ENCODE results near the gene THEMIS. TPM values are rescaled to one million over a fixed set of nuclear protein-coding genes. Genes with fewer than 3 reads are reported as not detected.

THEMIS gene, protein sequence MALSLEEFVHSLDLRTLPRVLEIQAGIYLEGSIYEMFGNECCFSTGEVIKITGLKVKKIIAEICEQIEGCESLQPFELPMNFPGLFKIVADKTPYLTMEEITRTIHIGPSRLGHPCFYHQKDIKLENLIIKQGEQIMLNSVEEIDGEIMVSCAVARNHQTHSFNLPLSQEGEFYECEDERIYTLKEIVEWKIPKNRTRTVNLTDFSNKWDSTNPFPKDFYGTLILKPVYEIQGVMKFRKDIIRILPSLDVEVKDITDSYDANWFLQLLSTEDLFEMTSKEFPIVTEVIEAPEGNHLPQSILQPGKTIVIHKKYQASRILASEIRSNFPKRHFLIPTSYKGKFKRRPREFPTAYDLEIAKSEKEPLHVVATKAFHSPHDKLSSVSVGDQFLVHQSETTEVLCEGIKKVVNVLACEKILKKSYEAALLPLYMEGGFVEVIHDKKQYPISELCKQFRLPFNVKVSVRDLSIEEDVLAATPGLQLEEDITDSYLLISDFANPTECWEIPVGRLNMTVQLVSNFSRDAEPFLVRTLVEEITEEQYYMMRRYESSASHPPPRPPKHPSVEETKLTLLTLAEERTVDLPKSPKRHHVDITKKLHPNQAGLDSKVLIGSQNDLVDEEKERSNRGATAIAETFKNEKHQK
- total RNA-seq (under 1 TPM; 0.06 to 0.10 TPM), polyA plus RNA-seq (ENCODE audit: insufficient read length in 2 of 2) (under 1 TPM in 1 of 2 donors, not detected in 1; 0.14 TPM)
- long read RNA-seq, donor 1, result 0 reads
- long read RNA-seq, donor 2, result 0 reads
- long read RNA-seq, donor 3, result 0 reads
- long read RNA-seq, donor 4, result 0 reads

DNA sequence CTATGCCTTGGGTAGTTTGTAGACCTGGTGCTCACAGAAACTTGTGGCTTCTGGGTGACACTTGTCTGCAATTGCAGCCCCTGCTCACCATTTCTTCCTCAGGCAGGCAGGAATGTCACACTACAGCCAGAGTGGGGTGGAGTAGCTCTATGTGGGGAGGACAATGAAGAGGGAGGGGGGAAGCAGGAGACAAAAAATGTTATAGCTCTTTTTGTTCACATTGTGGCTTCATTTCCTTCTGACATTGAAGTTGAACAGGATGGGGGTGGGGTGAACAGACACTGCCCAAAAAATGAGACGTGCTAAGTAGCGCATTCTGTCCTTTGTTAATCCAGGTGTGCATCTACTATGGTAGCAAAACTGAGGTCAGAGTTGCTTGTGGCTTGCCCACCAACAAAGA is at the start of gene THEMIS:
Gene THEMIS (minus strand): TSS at position 124 of the 400 bp plus-strand sequence. CDS start 126 bp downstream, outside the sequence.
- Histone ChIP-seq H3K27me3 (ENCODE audit: control insufficient read depth, insufficient read depth, low read length) (no peaks in the 10 kb centered on the region), H3K4me3 (ENCODE audit: low read depth, low read length) (no peak within 1 kb of the TSS), H3K9me3 (ENCODE audit: control insufficient read depth, insufficient read depth, low read length) (no peaks in the 10 kb centered on the region), H3K27ac (ENCODE audit: low read depth, low read length) (no peak within 1 kb of the TSS), H3K4me1 (ENCODE audit: control insufficient read depth, insufficient read depth, low read length) (no peaks in the 10 kb centered on the region), H3K36me3 (ENCODE audit: control insufficient read depth, insufficient read depth, low read length) (no peaks in the 10 kb centered on the region)
- DNase-seq (ENCODE audit: low read depth in 4 of 6, low spot score in 6 of 6), result no peak
- 82% methylated on average over 2 of the region's 2 CpGs for WGBS (ENCODE audit: insufficient coverage)

DNA sequence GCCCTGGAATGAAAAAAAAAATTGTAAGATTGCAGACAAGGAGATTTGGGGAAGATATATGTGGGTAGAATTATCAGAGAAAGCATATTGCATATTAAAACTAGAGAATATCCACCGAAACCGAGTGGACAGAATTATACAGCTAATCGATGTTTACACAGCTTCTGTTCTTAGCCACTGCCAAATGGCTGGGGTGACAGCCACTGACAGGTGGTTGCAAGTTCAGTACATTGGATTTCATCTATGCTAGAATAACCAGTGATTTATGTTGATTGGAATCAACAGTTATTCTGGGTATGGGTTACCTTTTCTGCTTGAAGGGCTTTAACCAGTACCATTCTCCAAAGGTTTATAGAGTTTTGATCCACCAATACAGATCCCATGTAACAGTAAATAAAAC is 48.4 kb upstream of the THEMIS start:
- Histone ChIP-seq H3K27me3 (ENCODE audit: control insufficient read depth, insufficient read depth, low read length) (no peaks in the 10 kb centered on the region), H3K36me3 (ENCODE audit: control insufficient read depth, insufficient read depth, low read length) (no peaks in the 10 kb centered on the region), H3K4me3 (ENCODE audit: low read depth, low read length) (no peak overlapping the region), H3K9me3 (ENCODE audit: control insufficient read depth, insufficient read depth, low read length) (peaks cover 2% of the 10 kb centered on the region), H3K27ac (ENCODE audit: low read depth, low read length) (no peak overlapping the region), H3K4me1 (ENCODE audit: control insufficient read depth, insufficient read depth, low read length) (no peaks in the 10 kb centered on the region)
- no peak for DNase-seq (ENCODE audit: low read depth in 4 of 6, low spot score in 6 of 6)
- no CpG with 5 or more reads among the region's 3 CpGs for WGBS (ENCODE audit: insufficient coverage)

DNA sequence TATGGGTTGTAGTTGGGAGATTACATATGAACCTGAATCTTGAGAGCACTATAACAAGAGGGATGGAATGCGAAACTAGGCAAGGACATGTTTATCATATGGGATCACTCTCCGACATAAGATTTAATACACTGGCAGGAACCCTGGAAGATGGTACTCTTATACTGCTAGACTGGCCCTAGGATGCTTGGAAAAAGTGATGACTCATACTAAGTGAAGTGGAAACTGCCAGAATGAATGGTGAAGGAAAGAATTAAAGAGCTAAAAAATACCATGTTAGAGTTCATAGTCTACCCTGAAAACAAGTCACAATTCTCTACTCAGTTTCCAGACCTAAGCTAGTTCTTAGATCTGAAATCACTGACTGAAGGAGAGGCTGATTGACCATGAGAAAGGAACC is 45.5 kb upstream of the THEMIS start:
- H3K9me3 ChIP-seq (ENCODE audit: control insufficient read depth, insufficient read depth, low read length), result peaks cover 2% of the 10 kb centered on the region
- H3K27ac ChIP-seq (ENCODE audit: low read depth, low read length), result no peak overlapping the region
- WGBS (ENCODE audit: insufficient coverage), result 100% methylated on average over 2 of the region's 2 CpGs
- no peak for DNase-seq (ENCODE audit: low read depth in 4 of 6, low spot score in 6 of 6)
- no peaks in the 10 kb centered on the region for H3K4me1 ChIP-seq (ENCODE audit: control insufficient read depth, insufficient read depth, low read length)
- H3K4me3 ChIP-seq (ENCODE audit: low read depth, low read length), result no peak overlapping the region
- H3K36me3 ChIP-seq (ENCODE audit: control insufficient read depth, insufficient read depth, low read length), result no peaks in the 10 kb centered on the region
- H3K27me3 ChIP-seq (ENCODE audit: control insufficient read depth, insufficient read depth, low read length), result no peaks in the 10 kb centered on the region

DNA sequence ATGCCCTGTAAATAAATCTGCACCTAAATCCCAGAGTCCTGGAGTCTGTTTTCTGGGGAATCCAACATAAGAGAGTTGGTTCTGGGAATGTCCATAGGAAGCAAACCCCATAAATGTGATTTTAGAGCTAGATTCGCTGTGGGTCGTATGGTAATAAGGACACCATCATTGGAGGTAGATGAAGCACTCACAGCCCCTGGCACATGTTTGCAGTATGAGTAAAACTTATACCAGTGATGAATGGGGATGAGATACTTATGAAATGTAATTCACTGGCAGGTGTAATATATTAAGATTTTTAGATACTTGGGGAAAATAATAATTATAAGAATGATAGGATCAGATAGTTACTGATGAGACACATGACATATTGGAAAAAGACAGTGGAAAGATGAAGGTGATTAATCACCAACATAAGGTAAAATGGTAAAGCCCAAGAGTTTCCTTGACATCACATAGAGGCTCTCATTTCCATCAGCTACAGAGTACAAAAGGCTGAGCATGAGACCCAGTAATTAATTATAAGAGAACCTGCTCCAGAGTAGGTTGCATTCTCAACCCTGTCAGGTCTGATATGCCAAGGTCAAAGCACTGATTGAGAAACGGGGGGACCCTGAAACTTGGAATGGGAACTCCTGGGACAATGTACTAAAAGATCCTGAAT is 44.7 kb upstream of the THEMIS start:
- WGBS (ENCODE audit: insufficient coverage), result 95% methylated on average over 3 of the region's 3 CpGs

DNA sequence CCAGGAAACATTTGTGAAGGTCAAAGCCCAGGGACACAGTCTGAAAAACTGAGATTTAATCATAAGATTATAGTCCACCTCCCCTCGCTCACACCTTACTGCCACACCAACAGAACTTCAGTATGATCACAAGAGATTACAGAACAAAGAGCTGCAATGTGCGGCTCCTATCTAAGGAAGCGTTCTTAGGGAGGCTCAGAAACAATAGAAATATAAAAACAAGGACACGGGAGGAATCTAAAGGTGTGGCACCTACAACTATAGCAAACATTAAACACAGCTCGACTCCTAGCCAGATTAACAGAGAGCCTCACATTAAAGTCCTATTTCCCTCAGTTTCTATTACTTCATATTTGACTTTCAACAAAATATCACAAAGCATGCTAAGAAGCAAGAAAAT is 40.4 kb upstream of the THEMIS start:
- WGBS (ENCODE audit: insufficient coverage), result 85% methylated on average over 3 of the region's 5 CpGs

More for the DNA sequence above, 44.7 kb upstream of the THEMIS start:
- Histone ChIP-seq H3K9me3 (ENCODE audit: control insufficient read depth, insufficient read depth, low read length) (peaks cover 2% of the 10 kb centered on the region), H3K36me3 (ENCODE audit: control insufficient read depth, insufficient read depth, low read length) (no peaks in the 10 kb centered on the region), H3K4me1 (ENCODE audit: control insufficient read depth, insufficient read depth, low read length) (no peaks in the 10 kb centered on the region), H3K27me3 (ENCODE audit: control insufficient read depth, insufficient read depth, low read length) (no peaks in the 10 kb centered on the region), H3K27ac (ENCODE audit: low read depth, low read length) (no peak overlapping the region), H3K4me3 (ENCODE audit: low read depth, low read length) (no peak overlapping the region)
- DNase-seq (ENCODE audit: low read depth in 4 of 6, low spot score in 6 of 6), result no peak

DNA sequence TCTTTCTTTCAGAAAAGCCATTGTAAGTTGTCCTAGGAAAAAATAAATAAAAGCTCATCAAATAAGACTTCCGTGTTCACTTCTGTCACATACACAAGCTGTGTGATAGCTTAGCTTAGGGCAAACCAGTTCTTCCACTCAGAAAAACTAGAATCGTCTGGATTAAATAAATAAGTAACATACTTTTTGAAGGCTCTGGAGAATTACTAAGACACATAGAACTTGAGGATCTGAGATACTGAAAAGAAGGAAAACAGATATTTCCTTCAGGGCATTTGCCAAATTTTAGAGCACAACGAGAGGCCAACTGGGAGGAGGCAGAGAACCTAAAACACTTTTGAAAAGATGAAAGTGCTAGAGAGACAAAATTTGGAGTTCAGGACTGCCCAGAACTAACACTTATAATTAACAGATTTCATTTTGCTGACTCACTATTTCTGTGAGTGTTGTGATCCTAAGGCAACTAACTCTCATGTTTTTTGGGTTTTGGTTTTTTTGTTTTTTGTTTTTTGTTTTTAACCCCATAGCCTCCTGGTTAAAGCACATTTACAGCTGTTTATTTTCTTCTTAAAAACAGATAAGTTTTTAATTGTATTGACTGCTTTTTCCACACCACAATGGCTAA is 38.7 kb upstream of the THEMIS start:
- H3K27ac ChIP-seq (ENCODE audit: low read depth, low read length), result no peak overlapping the region
- H3K4me3 ChIP-seq (ENCODE audit: low read depth, low read length), result no peak overlapping the region
- no peak for DNase-seq (ENCODE audit: low read depth in 4 of 6, low spot score in 6 of 6)
- WGBS (ENCODE audit: insufficient coverage), result no CpG with 5 or more reads among the region's 3 CpGs
- H3K27me3 ChIP-seq (ENCODE audit: control insufficient read depth, insufficient read depth, low read length), result no peaks in the 10 kb centered on the region
- no peaks in the 10 kb centered on the region for H3K9me3 ChIP-seq (ENCODE audit: control insufficient read depth, insufficient read depth, low read length)
- no peaks in the 10 kb centered on the region for H3K36me3 ChIP-seq (ENCODE audit: control insufficient read depth, insufficient read depth, low read length)
- no peaks in the 10 kb centered on the region for H3K4me1 ChIP-seq (ENCODE audit: control insufficient read depth, insufficient read depth, low read length)

More for the DNA sequence above, 40.4 kb upstream of the THEMIS start:
- H3K9me3 ChIP-seq (ENCODE audit: control insufficient read depth, insufficient read depth, low read length), result no peaks in the 10 kb centered on the region
- H3K27me3 ChIP-seq (ENCODE audit: control insufficient read depth, insufficient read depth, low read length), result no peaks in the 10 kb centered on the region
- H3K36me3 ChIP-seq (ENCODE audit: control insufficient read depth, insufficient read depth, low read length), result no peaks in the 10 kb centered on the region
- H3K27ac ChIP-seq (ENCODE audit: low read depth, low read length), result no peak overlapping the region
- no peak overlapping the region for H3K4me3 ChIP-seq (ENCODE audit: low read depth, low read length)
- H3K4me1 ChIP-seq (ENCODE audit: control insufficient read depth, insufficient read depth, low read length), result no peaks in the 10 kb centered on the region
- no peak for DNase-seq (ENCODE audit: low read depth in 4 of 6, low spot score in 6 of 6)

DNA sequence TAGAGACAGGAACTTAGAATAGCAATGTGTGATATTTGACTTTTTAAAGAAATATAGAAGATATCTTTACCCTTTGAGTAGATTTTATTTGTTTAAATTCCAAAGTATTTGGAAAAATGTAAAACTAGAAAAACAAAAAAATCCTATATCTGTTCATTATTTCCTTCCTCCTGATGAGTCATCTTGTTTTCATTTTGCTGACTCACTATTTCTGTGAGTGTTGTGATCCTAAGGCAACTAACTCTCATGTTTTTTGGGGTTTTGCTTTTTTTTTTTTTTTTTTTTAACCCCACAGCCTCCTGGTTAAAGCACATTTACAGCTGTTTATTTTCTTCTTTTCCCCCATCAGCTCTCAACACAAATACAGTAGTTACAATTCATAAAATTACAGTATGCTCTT is 37.8 kb upstream of the THEMIS start:
- H3K27ac ChIP-seq (ENCODE audit: low read depth, low read length), result no peak overlapping the region
- no peaks in the 10 kb centered on the region for H3K36me3 ChIP-seq (ENCODE audit: control insufficient read depth, insufficient read depth, low read length)
- H3K4me3 ChIP-seq (ENCODE audit: low read depth, low read length), result no peak overlapping the region
- no peaks in the 10 kb centered on the region for H3K27me3 ChIP-seq (ENCODE audit: control insufficient read depth, insufficient read depth, low read length)
- no peaks in the 10 kb centered on the region for H3K9me3 ChIP-seq (ENCODE audit: control insufficient read depth, insufficient read depth, low read length)
- DNase-seq (ENCODE audit: low read depth in 4 of 6, low spot score in 6 of 6), result no peak
- H3K4me1 ChIP-seq (ENCODE audit: control insufficient read depth, insufficient read depth, low read length), result no peaks in the 10 kb centered on the region

DNA sequence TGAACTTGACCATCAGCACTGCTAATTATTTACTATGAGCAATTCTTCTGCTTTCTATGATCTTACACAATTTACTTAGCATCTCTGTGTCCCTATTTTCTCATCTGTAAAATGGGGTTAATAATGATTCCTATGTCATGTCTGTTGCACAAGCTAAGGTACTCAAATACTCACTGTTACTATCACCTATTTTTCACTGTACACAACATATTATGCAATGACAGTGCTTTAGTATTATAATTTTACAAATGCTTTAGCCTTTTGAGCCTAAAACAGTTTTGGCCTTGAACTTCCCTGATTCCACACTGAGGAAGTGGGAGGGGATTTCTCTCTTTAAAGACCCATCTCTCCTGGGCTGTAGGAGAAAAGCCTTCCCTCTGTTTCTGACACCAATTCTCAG is 36.9 kb upstream of the THEMIS start:
- H3K36me3 ChIP-seq (ENCODE audit: control insufficient read depth, insufficient read depth, low read length), result no peaks in the 10 kb centered on the region
- no peaks in the 10 kb centered on the region for H3K4me1 ChIP-seq (ENCODE audit: control insufficient read depth, insufficient read depth, low read length)
- peaks cover 4% of the 10 kb centered on the region for H3K9me3 ChIP-seq (ENCODE audit: control insufficient read depth, insufficient read depth, low read length)
- DNase-seq (ENCODE audit: low read depth in 4 of 6, low spot score in 6 of 6), result no peak
- H3K4me3 ChIP-seq (ENCODE audit: low read depth, low read length), result no peak overlapping the region
- no peaks in the 10 kb centered on the region for H3K27me3 ChIP-seq (ENCODE audit: control insufficient read depth, insufficient read depth, low read length)
- H3K27ac ChIP-seq (ENCODE audit: low read depth, low read length), result no peak overlapping the region

DNA sequence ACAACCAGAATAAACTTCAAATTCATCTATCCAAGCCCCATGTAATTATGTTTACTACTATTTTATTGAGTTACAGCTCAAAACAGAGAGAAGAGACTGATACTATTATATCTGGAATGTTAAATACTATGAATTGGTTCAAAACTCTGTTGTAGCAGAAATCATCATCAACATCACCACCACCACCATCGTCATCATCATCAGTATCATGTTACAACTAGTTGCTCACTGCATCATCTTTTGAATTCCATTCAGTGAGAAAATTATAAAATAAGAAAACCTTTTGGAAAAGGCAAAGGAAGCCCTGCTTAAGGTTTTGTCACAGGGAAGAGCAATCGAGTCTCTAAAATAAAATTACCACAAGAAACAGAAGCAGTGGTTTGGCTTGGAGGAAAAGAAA is 36.2 kb upstream of the THEMIS start:
- WGBS (ENCODE audit: insufficient coverage), result no CpG with 5 or more reads among the region's 2 CpGs
- Histone ChIP-seq H3K4me1 (ENCODE audit: control insufficient read depth, insufficient read depth, low read length) (no peaks in the 10 kb centered on the region), H3K27ac (ENCODE audit: low read depth, low read length) (no peak overlapping the region), H3K36me3 (ENCODE audit: control insufficient read depth, insufficient read depth, low read length) (no peaks in the 10 kb centered on the region), H3K9me3 (ENCODE audit: control insufficient read depth, insufficient read depth, low read length) (peaks cover 8% of the 10 kb centered on the region), H3K4me3 (ENCODE audit: low read depth, low read length) (no peak overlapping the region), H3K27me3 (ENCODE audit: control insufficient read depth, insufficient read depth, low read length) (no peaks in the 10 kb centered on the region)
- DNase-seq (ENCODE audit: low read depth in 4 of 6, low spot score in 6 of 6), result no peak
